Measurements from ENCODE around the gene ACAA1.
"Not testable (repeated sequence)": the region's sequence is repeated elsewhere in the genome, so short reads cannot be mapped to it uniquely, and the experiment has no call there.

The ACAA1 gene

GRCh38 chr3:38088126-38089078, 48.5 kb downstream of the ACAA1 start:
- no peaks in the 10 kb centered on the region for H3K9me3 ChIP-seq (replicated peaks; ENCODE audit: low read length)
- no peak overlapping the region for H3K9ac ChIP-seq (ENCODE audit: low read depth, low read length)
- no peak overlapping the region for H3K4me3 ChIP-seq (ENCODE audit: low read length)
- H3K4me2 ChIP-seq (ENCODE audit: low read length) = no peak overlapping the region
- no peaks in the 10 kb centered on the region for H3K4me1 ChIP-seq (ENCODE audit: control insufficient read depth, insufficient read depth, low read length)
- peaks cover 29% of the 10 kb centered on the region for H3K27me3 ChIP-seq (ENCODE audit: control insufficient read depth, insufficient read depth, low read length)
- no peaks in the 10 kb centered on the region for H3K36me3 ChIP-seq (ENCODE audit: insufficient read depth, low read length)

- H3K36me3 ChIP-seq (ENCODE audit: insufficient read depth, low read length); H3K4me1 ChIP-seq (ENCODE audit: control insufficient read depth, insufficient read depth, low read length); H3K9me3 ChIP-seq (replicated peaks; ENCODE audit: low read length); H3K4me2 ChIP-seq (ENCODE audit: low read length); H3K4me3 ChIP-seq (ENCODE audit: low read length); H3K9ac ChIP-seq (ENCODE audit: low read depth, low read length): not testable (repeated sequence)
- H3K27me3 ChIP-seq (ENCODE audit: control insufficient read depth, insufficient read depth, low read length) = peaks cover 18% of the 10 kb centered on the region
Observed at GRCh38 chr3:38087278-38087677, 49.6 kb downstream of the ACAA1 start.

- Histone ChIP-seq H3K36me3 (ENCODE audit: insufficient read depth, low read length) (no peaks in the 10 kb centered on the region), H3K4me2 (ENCODE audit: low read length) (no peak overlapping the region), H3K4me3 (ENCODE audit: low read length) (no peak overlapping the region), H3K4me1 (ENCODE audit: control insufficient read depth, insufficient read depth, low read length) (no peaks in the 10 kb centered on the region), H3K9ac (ENCODE audit: low read depth, low read length) (no peak overlapping the region), H3K27me3 (ENCODE audit: control insufficient read depth, insufficient read depth, low read length) (peaks cover 10% of the 10 kb centered on the region), H3K9me3 (replicated peaks; ENCODE audit: low read length) (no peaks in the 10 kb centered on the region)
Observed at GRCh38 chr3:38086496-38086895, 50.4 kb downstream of the ACAA1 start.

- H3K4me1 ChIP-seq (ENCODE audit: control insufficient read depth, insufficient read depth, low read length) = no peaks in the 10 kb centered on the region
- no peak overlapping the region for H3K4me2 ChIP-seq (ENCODE audit: low read length)
- no peak overlapping the region for H3K4me3 ChIP-seq (ENCODE audit: low read length)
- H3K9me3 ChIP-seq (replicated peaks; ENCODE audit: low read length) = no peaks in the 10 kb centered on the region
- no peak overlapping the region for H3K9ac ChIP-seq (ENCODE audit: low read depth, low read length)
- peaks cover 6% of the 10 kb centered on the region for H3K27me3 ChIP-seq (ENCODE audit: control insufficient read depth, insufficient read depth, low read length)
- no peaks in the 10 kb centered on the region for H3K36me3 ChIP-seq (ENCODE audit: insufficient read depth, low read length)
Observed at GRCh38 chr3:38085943-38086324, 51.0 kb downstream of the ACAA1 start.

GRCh38 chr3:38085311-38085942, 51.5 kb downstream of the ACAA1 start:
- Histone ChIP-seq H3K27me3 (ENCODE audit: control insufficient read depth, insufficient read depth, low read length) (peaks cover 6% of the 10 kb centered on the region), H3K36me3 (ENCODE audit: insufficient read depth, low read length) (no peaks in the 10 kb centered on the region), H3K4me3 (ENCODE audit: low read length) (no peak overlapping the region), H3K9me3 (replicated peaks; ENCODE audit: low read length) (no peaks in the 10 kb centered on the region), H3K4me2 (ENCODE audit: low read length) (no peak overlapping the region), H3K9ac (ENCODE audit: low read depth, low read length) (no peak overlapping the region), H3K4me1 (ENCODE audit: control insufficient read depth, insufficient read depth, low read length) (no peaks in the 10 kb centered on the region)

GRCh38 chr3:38084334-38085310, 52.3 kb downstream of the ACAA1 start:
- no peak overlapping the region for H3K4me2 ChIP-seq (ENCODE audit: low read length)
- H3K4me3 ChIP-seq (ENCODE audit: low read length) = no peak overlapping the region
- H3K36me3 ChIP-seq (ENCODE audit: insufficient read depth, low read length) = no peaks in the 10 kb centered on the region
- no peak overlapping the region for H3K9ac ChIP-seq (ENCODE audit: low read depth, low read length)
- H3K9me3 ChIP-seq (replicated peaks; ENCODE audit: low read length) = no peaks in the 10 kb centered on the region
- H3K27me3 ChIP-seq (ENCODE audit: control insufficient read depth, insufficient read depth, low read length) = peaks cover 3% of the 10 kb centered on the region
- H3K4me1 ChIP-seq (ENCODE audit: control insufficient read depth, insufficient read depth, low read length) = no peaks in the 10 kb centered on the region

- Histone ChIP-seq H3K4me2 (ENCODE audit: low read length) (no peak overlapping the region), H3K9me3 (replicated peaks; ENCODE audit: low read length) (no peaks in the 10 kb centered on the region), H3K4me3 (ENCODE audit: low read length) (no peak overlapping the region), H3K36me3 (ENCODE audit: insufficient read depth, low read length) (no peaks in the 10 kb centered on the region), H3K4me1 (ENCODE audit: control insufficient read depth, insufficient read depth, low read length) (no peaks in the 10 kb centered on the region), H3K9ac (ENCODE audit: low read depth, low read length) (no peak overlapping the region), H3K27me3 (ENCODE audit: control insufficient read depth, insufficient read depth, low read length) (no peaks in the 10 kb centered on the region)
Observed at GRCh38 chr3:38083871-38084333, 53.0 kb downstream of the ACAA1 start.

GRCh38 chr3:38083254-38083653, 53.7 kb downstream of the ACAA1 start:
- not testable (repeated sequence) for H3K4me1 ChIP-seq (ENCODE audit: control insufficient read depth, insufficient read depth, low read length); H3K4me2 ChIP-seq (ENCODE audit: low read length); H3K9ac ChIP-seq (ENCODE audit: low read depth, low read length); H3K4me3 ChIP-seq (ENCODE audit: low read length); H3K9me3 ChIP-seq (replicated peaks; ENCODE audit: low read length); H3K27me3 ChIP-seq (ENCODE audit: control insufficient read depth, insufficient read depth, low read length); H3K36me3 ChIP-seq (ENCODE audit: insufficient read depth, low read length)

- not testable (repeated sequence) for H3K36me3 ChIP-seq (ENCODE audit: insufficient read depth, low read length); H3K9me3 ChIP-seq (replicated peaks; ENCODE audit: low read length); H3K4me1 ChIP-seq (ENCODE audit: control insufficient read depth, insufficient read depth, low read length); H3K9ac ChIP-seq (ENCODE audit: low read depth, low read length); H3K4me3 ChIP-seq (ENCODE audit: low read length); H3K4me2 ChIP-seq (ENCODE audit: low read length); H3K27me3 ChIP-seq (ENCODE audit: control insufficient read depth, insufficient read depth, low read length)
Observed at GRCh38 chr3:38082296-38082695, 54.6 kb downstream of the ACAA1 start.

GRCh38 chr3:38077073-38077472, 59.9 kb downstream of the ACAA1 start:
- not testable (repeated sequence) for H3K4me2 ChIP-seq (ENCODE audit: low read length); H3K4me1 ChIP-seq (ENCODE audit: control insufficient read depth, insufficient read depth, low read length); H3K9me3 ChIP-seq (replicated peaks; ENCODE audit: low read length); H3K27me3 ChIP-seq (ENCODE audit: control insufficient read depth, insufficient read depth, low read length); H3K9ac ChIP-seq (ENCODE audit: low read depth, low read length); H3K4me3 ChIP-seq (ENCODE audit: low read length); H3K36me3 ChIP-seq (ENCODE audit: insufficient read depth, low read length)
